ENCODE measurements around the gene ARMC8. TPM values are rescaled to one million over a fixed set of nuclear protein-coding genes. Genes with fewer than 3 reads are reported as not detected.

ARMC8 gene
- polyA plus RNA-seq, 12 donors: 34.2 to 52.7 (median 44.5) TPM; not detected in 1

GRCh38 chr3:138195481-138195880 is 8.4 kb downstream of the ARMC8 start:
- no peak for DNase-seq

DNA sequence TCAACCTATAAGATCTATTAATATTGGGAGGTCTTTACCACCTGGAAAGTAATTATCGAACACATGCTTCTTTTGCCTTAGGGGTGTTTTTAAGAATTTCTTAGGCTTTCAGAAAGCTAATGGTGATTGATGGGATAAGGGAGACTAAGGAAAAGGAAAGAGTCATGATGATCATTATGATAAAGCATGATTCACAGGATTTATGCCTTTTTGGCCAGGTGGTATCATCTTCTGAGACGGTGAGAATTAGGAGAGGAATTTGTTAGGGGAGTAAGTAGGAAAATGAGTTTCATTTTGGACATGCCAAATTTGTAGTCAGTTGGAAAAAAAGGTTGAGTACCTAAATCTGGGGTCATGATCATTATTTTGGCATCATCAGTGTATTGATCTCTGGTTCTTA is 8.9 kb downstream of the ARMC8 start:
- DNase-seq: no peak

DNA sequence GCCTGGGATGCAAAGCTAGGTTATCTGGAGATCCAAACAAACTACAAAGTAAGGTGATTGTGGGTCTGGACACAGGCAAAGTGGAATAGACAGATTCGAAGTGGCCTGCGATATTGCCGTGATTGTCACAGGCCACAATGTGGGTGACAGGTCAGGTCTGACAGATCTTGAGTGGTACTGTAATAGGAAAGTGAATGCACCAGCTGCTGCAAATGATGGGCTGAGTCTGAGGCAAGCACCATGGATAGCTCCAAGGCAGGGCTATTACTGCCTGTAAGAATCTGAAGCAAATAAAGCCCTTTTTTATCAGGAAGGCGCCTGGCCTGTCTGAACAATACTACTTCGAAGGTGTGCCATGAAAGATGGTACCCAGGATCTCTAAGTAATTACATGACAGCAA is 10.0 kb downstream of the ARMC8 start:
- no peak for DNase-seq

DNA sequence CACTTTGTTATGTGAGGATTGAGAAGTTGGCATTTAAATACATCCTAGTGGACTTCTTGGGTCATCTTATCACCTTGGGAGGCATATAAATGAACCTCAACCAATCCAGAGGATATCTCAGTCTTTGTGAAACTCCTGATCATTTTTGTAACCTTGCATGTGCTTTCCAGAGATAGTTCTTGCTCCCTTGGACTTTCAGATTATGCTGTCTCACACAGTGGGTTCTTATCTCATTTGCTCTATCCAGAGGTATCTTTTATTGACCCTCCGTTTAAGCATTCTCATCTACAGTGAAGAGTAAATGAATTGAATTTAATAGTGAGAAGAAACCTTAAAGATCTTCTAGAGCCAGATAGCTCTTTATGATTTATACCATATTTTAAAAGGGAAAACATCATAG is 10.4 kb downstream of the ARMC8 start:
- DNase-seq: no peak

GRCh38 chr3:138199851-138200250 is 12.8 kb downstream of the ARMC8 start:
- no peak for DNase-seq

- DNase-seq: no peak
These were observed 13.3 kb downstream of the ARMC8 start for GRCh38 chr3:138200424-138200823.

GRCh38 chr3:138202945-138203701 is 16.0 kb downstream of the ARMC8 start:
- no peak for DNase-seq

GRCh38 chr3:138203938-138204337 is 16.8 kb downstream of the ARMC8 start:
- no peak for DNase-seq

DNA sequence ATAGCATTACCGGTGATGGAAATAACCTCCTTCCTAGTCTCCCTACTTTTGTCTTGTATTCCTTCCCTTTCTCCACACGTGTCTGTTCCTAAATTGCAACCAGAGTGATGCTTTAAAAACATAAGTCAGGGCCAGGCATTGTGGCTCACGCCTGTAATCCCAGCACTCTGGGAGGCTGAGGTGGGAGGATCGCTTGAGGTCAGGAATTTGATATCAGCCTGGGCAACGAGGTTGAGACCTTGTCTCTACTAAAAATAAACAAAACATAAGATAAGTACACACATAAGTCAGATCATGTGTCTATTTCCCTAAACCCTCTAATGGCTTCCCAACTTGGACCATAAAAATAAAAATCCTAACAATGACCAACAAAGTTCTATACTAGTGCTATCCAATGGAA is 18.4 kb downstream of the ARMC8 start:
- DNase-seq: no peak

GRCh38 chr3:138206196-138206595 is 19.1 kb downstream of the ARMC8 start:
- DNase-seq: no peak

DNA sequence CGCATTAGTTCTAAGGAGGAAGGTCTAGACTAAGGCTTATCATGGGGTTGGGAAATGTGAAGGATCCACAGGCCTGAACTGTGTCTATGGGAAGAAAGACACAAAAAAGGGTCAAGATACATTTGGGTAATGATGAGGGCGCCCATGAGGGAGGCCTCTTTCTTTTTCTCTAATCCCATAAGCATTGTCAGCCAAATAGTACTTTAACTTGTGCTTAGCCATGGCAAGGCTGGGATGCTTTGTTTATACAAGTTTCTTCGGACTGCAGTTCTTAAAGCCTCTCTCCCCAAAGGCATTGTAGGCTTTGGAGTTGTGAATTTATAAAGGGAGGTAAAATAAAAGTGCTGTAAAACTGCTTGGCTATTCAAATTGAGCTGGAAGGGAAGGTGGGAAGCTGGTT is 23.4 kb downstream of the ARMC8 start:
- DNase-seq: no peak

- DNase-seq: no peak
These were observed 26.4 kb downstream of the ARMC8 start for GRCh38 chr3:138213398-138214085.

DNA sequence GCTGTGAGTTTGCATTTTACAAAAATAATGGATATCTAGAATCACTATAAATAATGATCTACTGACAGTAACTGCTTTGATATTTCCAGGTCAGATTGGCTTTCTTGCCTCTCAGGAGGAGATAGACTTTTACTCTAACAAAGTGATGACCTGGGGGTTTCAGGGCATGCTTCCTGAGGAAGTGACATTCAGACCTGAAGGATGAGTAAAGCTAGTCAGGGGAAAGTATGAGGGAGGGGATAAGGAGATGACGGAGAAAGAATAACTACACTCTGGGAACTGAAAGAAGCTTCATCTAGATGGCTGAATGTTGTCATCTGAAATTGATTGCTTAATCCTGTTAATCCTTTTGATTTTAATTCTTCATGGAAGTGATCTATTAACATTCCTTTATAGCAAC is 32.2 kb downstream of the ARMC8 start:
- no peak for DNase-seq

DNA sequence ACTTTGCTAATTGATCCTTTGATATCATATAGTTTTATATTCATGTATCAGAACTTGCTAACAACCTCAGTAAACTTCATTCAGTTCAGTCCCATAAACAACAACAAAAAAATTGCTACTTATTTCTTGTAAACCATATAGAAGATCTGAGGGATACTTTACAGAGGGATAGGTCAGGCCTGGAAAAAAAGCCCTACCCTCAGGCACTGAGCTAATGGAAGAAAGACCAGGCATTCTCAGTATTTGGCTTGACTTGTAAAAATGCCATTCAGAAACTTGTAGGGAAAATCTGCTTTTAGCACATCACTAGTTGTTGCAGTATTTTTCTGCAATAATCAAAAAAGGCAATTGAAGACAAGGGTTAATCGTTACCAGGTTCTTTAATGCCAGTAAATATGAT is 33.1 kb downstream of the ARMC8 start:
- no peak for DNase-seq

GRCh38 chr3:138220788-138221187 is 33.7 kb downstream of the ARMC8 start:
- DNase-seq: no peak

DNA sequence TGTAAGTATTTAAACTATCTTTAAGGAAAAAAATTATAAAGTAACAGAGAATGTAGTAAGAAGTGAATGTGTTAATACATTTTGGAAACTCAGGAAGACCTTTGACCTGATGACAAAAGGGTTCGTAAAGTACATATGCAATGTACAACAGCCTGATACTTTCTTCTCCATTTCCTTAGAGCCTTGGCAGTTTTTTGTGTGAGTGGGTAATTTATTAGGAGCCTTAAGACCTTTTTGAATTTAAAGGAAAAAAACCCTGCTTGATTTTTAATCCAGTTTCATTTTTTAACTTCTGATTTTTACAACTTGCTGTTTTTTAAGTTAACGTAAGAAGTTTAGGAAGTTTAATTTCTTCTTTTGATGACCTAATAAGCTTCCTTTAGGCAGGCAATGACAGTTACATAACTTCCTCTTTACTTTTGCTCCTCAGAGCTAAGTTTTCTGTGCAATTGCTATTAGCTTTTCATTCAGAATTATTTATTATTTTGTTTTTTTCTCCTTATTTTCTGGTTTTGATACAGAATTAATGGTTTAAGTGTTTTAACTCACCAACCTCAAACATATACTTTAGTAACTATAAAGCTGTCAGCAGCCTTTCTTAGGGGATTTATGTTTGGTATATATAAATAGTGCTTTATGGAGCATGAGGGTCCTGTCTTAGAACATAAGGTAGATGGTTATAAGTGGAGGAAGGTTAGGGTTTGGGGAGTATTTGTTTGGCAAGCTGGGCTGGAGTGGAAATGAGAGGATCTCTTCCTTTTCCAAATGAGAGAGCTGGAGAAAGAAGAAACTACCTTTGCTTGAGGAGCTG is 35.2 kb downstream of the ARMC8 start:
- no peak for DNase-seq

- DNase-seq: no peak
These were observed 35.8 kb downstream of the ARMC8 start for GRCh38 chr3:138222942-138223287.

DNA sequence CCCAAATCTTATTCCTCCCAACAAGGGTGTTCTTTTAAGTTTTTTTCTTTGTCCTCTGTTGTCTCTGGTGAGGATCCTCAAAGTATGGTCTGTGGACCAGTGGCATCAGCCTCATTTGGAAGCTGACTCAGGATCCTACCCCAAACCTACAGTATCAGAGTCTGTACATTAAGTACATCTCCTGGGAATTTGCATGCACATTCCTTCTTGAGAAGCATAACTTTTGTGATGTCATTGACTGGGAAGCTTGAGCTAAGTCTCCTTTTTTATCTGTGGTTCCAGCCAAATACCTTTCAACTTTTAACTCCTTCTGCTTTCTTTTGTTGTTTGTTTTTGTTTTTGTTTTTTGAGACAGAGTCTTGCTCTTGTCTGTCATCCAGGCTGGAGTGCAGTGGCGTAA is 40.5 kb downstream of the ARMC8 start:
- no peak for DNase-seq

DNA sequence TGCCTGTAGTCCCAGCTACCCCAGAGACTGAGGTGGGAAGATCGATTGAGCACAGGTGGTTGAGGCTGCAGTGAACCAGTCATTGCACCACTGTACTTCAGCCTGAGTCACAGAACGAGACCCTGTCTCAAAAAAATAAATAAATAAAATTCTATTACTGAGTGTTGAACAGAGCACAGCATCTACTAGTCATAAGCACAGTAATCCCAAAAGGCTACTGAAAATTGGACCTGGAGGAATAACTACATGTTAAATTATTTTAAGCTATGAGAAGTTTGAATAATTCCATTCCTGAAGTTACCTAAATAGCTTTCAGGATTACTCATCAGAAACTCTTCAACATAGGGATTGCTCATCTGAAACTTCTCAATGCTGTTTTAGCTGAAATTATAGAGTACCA is 43.4 kb downstream of the ARMC8 start:
- no peak for DNase-seq

- no peak for DNase-seq
These were observed 45.7 kb downstream of the ARMC8 start for GRCh38 chr3:138232705-138233364.

DNA sequence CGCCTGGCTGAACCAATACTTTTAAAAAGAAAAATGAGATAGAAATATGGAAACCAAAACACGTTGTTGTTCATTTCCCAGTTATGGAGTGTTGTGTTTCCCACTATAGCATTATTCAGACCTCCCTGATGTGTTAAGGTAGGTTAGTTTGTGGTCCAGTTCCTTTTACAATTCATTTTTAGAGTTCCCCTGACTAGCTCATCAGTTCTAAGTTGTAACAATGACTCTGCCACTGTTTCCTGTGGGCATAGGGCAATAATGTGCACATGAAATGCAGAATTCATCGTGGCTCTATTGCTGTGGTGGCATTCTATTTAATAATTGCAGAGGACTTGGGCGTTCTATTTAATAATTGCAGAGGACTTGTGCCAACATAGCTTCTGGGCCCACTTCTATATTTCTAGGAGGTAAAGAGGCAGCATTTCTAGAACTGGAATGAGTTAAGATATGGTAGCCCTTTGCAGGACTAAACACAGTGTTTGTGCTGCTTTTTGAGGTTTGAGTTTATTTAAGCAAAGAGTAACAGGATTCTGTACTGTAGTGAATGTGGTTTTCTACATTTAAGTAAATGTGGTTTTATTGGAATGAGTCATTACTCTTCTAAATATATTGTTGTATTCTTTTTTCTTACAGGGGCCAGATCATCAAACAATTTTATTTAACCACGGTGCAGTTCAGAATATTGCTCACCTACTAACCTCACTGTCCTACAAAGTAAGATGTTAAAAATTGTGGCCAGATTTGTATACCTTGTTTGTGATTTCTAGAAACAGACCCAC is 47.5 kb downstream of the ARMC8 start:
- DNase-seq: no peak

- DNase-seq: no peak
These were observed 51.6 kb downstream of the ARMC8 start for GRCh38 chr3:138238711-138239110.

Data from muscle of arm (tissue), 12 donors.